COLO668 (cell line): ENCODE results near the gene ITPR1.

ENCODE experiments used
- DNase-seq: peaks from one replicate; lab custom pipeline; 2025; ENCODE audit not compliant: unreplicated experiment; lab: John Stamatoyannopoulos, UW

Gene ITPR1

DNA sequence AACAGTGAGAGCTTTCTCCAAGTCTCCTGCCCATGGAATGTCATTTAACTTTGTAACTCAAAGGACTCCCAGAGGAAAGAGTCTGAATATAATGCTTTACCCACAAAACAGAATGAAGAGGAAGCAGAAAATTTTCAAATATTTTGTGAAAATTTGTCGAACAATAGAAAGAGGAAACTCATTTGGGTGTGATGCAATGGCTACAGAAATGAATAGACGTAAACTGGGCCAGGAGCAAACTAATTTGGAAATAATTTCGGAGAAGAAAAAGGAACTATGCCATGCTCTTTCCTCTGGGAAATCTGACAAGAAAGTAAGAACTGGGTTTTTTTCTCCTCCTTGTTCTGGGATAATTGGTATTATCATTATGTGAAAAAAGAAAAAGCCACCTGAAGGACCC lies 14.9 kb upstream of the ITPR1 start:
- DNase-seq = no peak

DNA sequence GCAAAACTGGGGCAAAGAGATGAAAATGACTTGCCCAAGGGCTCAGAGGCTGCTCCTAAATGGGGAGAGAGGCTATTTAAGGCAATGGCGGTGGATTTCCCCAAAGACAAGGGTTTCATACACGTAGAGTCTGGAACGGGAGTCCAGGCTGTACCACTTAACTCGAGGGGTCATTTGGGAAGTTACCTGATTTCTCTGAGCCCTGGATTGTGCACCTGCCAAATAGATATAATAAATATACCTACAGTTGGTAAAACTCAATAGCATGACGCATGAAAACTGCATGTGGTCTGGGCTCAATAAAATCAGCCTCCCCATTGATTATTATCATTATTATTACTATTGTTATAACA lies 1.3 kb upstream of the ITPR1 start:
- no peak for DNase-seq

DNA sequence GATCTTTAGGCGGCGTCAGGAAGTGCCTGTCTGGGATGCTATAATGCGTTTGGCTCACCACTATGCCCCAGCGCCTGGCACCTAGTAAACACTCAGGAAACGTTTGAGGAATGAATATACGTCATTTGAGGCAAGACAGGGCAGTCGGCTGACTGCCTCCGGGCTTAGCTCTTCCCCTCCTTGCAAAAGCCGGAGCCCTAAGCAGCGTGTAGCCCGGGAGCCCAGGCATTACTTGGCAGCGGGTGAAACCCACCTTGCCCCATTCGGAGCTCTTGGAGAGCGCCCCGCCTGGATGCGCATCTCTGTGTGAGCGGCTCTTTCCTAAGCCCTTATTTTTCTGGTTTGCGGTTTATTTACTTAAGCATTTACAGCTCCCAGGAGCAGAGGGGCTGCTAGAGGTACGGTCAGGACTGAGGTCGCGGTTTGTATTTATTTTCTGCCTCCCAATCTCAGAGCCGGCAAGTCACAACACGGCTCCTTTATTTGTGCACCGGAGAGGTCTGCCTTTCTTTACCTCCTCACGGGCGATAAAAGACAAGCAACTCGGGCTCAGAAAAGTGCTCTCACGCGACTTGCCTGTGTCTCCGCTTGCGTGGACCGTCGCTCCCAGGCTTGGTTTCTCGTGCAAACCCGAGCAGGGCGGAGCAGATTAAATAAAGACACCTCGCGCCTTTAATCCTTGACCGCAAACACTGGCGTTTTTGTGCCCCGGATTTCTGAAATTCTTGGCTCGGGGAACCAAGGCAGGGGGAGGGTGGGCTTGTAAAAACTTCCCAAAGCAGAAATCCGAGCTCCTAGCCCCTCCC lies 737 bp upstream of the ITPR1 start:
- peak; percentile 33 for DNase-seq

DNA sequence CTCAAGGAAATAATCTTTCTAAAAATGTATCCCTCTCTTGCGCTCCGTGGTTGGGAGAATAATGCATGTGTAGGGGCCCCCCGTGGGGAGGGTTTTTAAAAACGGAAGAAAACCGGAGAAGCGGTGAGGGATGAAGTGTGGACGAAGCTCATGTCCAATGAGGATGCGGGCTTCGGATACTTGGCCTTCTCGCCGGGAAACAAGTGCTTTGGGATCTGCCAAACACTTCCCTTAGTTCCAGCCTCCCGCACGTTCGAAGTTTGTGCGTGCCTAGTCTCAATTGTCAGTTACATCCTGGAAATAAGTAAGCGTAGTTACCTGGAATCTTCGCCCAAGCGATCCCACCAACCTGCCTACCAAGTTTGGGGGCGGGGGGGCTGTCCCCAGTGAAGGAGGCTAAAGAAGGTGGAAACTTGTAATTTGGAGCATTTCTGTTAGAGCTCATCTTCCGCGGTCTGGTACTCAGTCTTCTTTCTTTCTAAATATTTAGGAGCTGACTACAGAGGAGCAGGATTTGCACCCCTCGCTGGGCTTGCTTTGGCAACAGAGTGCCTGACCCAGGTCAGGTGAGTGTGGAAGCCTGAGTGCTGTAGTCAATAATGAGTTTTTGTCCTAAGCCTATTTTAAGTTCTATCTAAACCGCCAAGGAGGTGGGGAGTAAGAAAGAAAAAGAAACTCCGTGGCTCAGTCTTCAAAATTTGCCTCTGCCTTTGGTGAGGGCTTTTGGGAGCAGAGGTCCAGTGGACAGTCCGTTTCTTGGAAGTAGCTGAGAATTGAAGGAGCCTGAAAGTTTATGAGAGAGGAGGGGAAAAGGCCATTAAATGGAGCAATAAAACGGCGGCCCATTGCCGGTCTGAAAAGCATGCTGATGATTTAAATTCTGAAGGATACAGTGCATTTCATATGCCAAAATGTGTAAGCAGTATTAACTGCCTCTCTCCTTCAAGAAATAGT lies 1.1 kb downstream of the ITPR1 start:
- peak; percentile 1 for DNase-seq

DNA sequence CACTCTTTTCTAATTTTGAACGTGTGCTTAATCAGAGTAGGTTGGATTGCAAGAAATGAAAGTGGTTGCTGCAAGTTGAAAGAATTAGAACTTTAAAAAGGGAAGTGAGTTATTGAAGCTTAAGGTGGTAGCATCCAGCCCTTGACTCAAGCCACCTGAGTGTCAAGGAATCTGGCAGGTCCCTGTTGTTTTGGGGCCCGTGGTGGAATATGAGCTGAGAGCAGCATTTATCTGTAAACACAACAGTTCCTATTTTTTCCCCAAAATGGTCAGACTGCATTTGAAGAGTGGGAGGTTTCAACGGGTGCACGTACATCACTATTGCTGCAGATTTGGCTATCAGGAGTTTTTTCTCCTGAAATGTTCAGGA lies 1.7 kb downstream of the ITPR1 start:
- DNase-seq = no peak

DNA sequence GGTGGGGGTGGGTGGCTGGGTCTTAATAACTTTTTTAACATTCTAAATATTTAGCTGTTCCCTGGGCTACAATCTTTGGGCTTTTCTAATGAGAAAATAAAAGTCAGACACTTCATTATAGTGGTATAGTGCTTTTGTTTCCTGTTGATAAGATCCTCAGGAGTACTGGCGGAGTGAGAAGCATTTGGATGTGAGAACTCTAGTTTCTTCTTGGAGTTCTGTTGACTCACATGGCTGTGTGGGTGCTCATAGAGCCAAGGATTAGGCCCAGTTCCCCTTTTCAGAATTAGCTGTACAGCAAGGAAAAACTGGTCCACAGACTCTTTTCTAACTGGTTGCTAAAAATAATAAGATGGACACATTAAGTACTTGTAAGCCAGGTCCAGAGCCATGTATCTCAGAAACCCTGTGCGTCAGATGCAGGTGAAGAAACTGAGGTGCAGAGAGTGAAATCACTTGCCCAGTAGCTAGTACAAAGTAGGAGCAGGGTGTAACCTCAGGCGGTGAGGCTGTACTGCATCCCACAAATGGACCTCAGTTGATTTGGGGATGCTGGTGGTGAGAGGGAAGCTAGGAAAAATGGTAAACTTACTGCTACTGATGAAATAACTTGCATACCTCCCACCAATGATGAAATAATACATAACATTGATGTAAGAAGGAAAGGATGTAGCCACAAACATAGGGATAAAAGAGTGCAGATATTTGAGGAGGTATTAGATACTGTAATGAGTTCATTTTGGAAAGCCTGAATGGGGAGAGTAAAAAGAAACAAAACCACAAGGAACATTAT lies 2.3 kb downstream of the ITPR1 start:
- DNase-seq = no peak

DNA sequence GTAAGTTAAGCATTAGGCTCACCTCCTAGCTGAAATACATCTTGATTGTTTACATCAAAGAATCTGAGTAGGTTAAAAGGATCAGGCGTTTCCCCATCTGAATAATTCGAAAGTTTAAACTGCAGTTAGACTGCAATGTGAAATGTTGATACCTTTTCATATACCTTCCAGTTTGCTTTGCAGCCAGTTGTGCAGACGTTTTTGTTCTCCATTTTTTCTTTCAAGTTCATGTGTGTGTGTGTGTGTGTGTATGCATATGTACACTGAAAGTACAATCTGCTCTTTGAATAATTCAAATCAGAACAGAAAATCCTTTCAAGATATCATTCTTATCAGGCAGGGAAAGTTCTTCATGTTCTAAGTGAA lies 2.9 kb downstream of the ITPR1 start:
- no peak for DNase-seq

DNA sequence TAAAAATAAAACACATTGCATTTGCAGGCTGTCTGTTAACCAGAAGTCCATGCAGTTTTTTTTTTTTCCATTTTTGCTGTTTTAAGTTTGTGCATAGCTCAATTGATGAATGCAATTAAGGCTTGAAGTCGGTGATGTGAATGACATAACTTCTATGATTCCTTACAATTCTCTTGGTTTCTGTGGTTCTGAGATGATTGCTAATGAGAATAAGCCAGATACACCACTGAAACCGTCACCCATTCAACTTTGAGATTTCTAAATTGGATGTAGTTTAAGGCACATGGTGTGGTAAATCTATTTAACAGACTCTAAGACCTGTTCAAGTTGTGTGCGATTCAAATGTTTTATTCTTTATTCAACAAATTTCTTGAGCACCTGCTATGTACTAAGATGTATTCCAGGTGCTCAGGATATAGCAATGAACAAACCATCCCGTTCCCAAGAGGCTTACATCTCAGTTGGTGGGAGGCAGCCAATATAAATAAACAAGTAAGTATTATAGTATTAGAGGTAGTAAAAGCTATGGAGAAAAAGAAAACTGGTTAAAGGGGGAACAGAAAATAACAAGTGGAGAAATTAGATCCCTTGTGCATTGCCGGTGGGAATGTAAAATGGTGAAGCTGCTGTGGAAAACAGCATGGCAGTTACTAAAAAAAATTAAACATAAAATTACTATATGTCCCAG lies 4.0 kb downstream of the ITPR1 start:
- DNase-seq = no peak

DNA sequence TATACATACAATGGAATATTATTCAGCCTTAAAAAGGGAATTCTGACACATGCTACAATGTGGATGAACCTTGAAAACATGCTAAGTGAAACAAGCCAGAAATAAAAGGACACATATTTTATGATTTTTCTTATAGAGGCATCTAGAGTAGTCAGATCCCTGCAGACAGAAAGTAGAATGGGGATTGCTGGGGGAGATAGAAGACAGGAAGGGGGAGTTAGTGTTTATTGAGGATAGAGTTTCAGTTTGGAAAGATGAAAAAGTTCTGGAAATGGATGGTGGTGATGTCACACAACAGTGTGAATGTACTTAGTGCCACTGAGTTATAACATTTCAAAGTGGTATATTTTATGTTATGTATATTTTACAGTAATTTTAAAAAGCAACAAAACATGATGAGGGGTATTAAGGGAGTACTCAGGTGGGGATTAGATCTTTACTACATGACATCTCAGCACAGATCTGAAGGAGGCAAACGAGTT lies 4.7 kb downstream of the ITPR1 start:
- no peak for DNase-seq

DNA sequence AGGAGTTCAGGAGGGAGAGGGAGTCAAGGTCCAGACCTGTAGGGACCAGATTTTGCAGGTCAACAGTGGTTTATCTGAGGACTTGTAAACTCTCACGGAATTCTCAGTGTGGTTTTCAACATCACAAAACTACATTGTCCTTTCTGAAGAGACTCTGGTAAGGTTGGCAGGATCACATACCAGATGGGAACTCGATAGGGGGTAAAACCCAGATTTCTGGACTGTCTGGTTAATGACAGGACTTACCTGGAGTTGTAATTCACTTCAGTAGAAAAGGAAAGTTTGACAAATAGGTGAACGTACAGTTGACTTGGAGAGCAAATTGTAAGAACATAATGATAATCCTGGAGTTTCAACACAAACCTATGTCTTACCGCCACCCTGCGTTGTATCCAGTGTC lies 5.3 kb downstream of the ITPR1 start:
- DNase-seq = no peak

DNA sequence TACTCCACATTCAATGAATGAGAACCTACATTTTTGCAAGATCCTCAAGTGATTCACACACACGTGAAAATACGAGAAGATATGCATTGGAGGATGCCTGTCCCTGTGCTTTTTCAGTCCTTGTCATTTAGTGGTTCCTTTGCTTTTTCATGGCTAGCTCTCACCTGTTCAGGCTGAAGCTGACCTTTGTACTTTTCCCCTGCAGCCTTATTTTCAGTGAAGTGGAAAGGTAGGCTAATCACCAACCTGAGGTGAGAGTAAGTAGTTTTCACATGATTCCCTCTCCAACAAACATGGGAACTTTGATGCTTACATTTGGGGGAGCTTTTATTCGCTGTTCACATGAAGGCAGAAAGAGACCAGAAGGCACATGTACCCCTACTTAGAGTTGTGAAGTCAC lies 8.3 kb downstream of the ITPR1 start:
- DNase-seq = peak; percentile 2

DNA sequence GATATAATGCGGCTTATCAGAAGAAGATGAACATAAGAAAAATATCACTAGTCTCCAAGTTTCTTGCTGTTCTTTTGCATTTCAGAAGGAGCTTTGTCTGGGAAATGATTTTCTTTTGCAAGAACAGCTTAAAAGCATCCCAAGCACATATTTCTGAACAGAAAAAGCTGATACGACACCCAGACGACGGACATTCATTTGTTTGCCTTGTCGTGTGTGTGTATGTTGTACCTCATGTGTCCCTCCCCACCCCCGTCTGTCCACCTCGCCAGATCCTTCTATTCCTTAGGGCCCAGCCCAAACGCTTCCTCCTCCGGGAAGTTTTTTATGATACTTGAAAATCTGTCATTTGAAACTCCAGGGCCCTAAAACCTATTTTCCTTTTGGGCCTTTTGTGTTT lies 8.8 kb downstream of the ITPR1 start:
- DNase-seq = no peak

DNA sequence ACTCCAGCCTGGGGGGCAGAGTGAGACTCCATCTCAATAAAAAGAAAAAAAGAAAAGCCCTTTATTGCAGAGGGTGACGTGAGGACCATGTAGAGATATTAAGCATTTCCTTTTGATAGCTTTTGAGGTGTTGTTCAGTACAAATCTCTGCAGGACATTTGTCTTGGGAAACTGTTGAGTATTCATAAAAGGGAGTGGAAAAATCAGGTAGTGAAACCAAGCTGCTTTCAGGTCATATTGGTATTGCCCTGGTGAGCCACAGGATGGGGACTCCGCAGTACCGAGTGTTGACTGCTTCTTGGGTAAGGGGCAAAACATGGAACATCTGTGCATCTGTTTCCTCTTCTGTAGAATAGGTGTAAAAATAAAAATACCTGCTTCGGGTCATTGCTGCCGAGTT lies 9.9 kb downstream of the ITPR1 start:
- DNase-seq = no peak

DNA sequence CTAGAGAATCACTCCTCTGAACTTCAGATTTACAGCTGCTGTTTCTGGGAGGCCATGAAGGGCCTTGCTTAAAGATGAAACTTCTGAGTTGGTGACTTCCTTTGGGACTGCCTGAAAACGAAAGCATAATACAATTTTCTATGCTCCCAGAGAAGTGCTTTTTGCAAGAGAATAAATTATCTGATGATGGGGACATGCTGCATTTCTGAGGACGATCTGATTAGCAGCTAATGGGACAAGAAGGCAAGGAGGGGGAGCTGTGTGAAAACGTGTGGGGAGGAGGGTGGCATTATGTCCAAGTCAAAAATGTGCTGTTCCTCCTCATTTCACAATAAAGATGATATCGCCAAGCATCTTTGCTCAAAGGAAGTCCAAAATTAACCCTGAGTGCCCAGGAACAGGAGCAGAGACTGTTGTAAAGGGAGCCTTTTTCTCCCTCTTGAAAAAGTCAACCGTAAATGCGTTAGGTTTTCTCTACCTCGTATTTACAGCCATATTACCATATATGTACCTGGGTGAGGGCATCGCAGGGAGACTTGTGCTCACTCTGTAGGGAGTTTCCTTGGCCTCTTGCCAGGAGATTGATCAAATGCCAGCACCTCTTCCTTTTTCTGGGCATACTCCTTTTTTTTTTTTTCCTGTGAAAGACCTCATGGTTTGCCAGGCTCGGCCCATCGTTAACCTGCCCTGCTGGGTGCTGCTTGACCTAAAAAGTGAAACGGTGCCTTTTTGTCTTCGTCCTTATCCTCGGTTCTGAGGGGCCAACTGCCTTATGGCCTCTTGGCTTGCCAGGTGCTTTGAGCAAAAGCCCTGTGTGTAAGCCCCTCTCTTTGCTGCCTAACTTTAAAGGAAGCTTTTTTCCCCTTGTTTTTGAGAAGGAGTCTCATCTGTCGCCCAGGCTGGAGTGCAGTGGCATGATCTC lies 11.5 kb downstream of the ITPR1 start:
- peak; percentile 24 for DNase-seq

DNA sequence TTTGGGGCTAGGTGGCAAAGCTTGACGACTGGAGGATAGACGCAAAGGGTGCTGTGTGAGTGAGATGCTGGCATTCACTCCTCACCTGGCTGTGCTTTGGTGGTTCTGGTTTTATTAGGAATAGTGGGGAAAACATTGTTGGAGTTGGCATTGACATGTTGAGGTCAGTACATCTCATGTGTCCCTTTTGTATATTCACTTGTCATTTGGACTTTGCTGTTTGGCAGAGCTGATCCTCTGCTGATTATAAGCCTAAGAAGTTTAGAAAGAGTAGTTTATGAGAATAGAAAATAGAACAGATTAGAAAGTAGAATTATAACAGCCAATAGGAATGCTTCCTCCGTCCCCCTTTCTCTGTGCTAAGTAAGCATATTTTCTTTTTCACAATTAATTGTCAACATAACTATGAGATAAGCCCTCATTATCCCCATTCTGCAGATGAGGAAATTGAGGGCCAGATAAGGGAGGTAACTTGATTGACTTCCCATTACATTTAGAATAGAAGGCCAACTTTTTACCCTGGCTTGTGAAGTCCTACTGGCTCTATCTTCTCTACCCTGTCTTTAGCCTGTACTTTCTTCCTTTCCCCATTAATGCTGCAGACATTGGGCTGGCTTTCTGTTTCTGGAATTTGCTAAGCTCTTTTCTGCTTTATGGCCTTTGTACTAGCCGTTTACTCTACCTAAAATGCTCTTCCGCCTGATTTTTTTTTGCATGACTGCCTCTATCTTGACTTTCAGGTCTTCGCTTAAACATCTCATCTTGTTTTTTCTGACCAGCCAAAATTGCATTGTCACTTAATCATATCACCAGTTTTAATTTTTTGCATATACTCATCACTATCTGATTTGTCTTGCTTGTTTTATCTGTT lies 12.8 kb downstream of the ITPR1 start:
- DNase-seq = no peak

DNA sequence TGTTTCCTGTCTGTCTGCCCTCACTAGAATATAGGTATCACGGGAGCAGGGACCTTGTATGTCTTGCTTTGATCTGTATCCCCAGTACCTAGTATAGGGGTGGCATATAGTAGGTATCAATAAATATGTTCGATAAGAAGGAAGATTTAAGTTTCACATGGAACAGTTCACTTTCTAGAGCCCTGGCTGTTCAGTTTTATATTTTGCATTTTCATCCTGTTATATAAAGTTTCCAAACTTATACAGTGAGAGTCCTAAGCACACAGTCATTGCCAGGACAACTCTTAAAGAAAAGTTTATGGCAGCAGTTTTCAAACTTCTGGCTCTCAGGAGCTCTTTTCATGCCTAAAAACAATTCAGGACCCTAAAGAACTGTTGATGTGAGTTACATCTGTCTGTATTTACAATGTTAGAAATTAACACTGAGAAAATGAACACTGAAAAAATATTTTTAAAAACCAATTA lies 13.4 kb downstream of the ITPR1 start:
- DNase-seq = no peak

DNA sequence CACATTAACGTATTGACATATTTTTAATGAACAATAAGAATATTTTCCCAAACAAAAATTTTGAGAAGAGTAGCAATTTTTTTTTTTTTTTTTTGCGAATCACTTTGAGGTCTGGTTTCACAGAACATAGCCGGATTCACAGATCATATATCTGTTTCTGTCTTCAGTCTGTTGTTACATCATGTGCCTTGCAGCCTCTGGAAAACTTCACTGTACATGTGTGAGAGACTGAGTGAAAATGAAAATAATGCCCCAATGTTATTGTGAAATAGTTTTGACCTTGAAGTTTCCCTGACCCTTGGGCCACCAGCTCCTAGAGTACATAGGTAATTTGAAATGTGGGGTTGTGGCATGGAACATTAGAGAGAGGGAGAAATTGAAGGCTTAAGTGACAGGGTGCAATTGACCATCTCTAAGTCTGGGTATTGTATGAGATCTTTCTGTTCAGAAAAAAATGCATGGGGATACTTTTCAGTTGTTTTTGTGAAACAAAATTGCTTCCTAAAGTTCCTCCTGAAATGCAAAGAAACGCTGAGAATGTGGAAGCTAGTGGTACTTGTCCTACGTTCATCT lies 14.0 kb downstream of the ITPR1 start:
- DNase-seq = no peak
